Cardiac muscle cell (in vitro differentiated cells and primary cell): ENCODE results near the gene TTLL10. TPM values are rescaled to one million over a fixed set of nuclear protein-coding genes. Genes with fewer than 3 reads are reported as not detected.
A peak's percentile ranks its signal among the peaks of the same experiment; 100 is the strongest.

Experiments used
- DNase-seq, 2 donors: peaks; one replicate each; pipeline versions ENCODE4 v3.0.0 to v3.0.0-alpha.2; 2010 to 2017; ENCODE audit warnings: low read depth in 1 of 2, low spot score in 1 of 2
- H3K27ac ChIP-seq: fragments of 200-600 bp; sonication (generic); 2 replicates; pipeline ENCODE4 v1.5.1; 2016
- H3K27me3 ChIP-seq: fragments of 200-600 bp; sonication (generic); 2 replicates; pipeline ENCODE4 v1.6.0; 2016; ENCODE audit warnings: control low read depth
- H3K36me3 ChIP-seq: fragments of 200-600 bp; sonication (generic); 2 replicates; pipeline ENCODE4 v1.5.1; 2016; ENCODE audit warnings: control low read depth
- H3K4me1 ChIP-seq: fragments of 200-600 bp; sonication (generic); 2 replicates; pipeline ENCODE4 v1.8.1; 2017; ENCODE audit warnings: low read depth, mild to moderate bottlenecking, mixed run types
- H3K4me3 ChIP-seq: fragments of 200-600 bp; sonication (generic); 2 replicates; pipeline ENCODE4 v1.5.1; 2016; ENCODE audit warnings: mild to moderate bottlenecking
- H3K9me3 ChIP-seq: fragments of 200-600 bp; sonication (generic); 2 replicates; pipeline ENCODE4 v1.5.1; 2017; ENCODE audit warnings: low read depth, mild to moderate bottlenecking, control low read depth
- polyA plus RNA-seq: library from polyadenylated mRNA; unstranded; fragments of >200 nt; fragmentation: Nextera tagmentation; extraction: Ambion mirVana; gene quantifications from 2 replicates; pipeline ENCODE4 v1.2.1, GENCODE V29; 2016
- total RNA-seq: library from RNA; depleted of rRNA; stranded (reverse); fragments of >200 nt; gene quantifications from 2 replicates; pipeline ENCODE4 v1.2.3, GENCODE V29; 2016
- TF ChIP-seq, protein P1 (sequence below): IDR thresholded peaks from 2 replicates; pipeline ENCODE4 v1.5.1; 2012; ENCODE audit warnings: low read depth, mild to moderate bottlenecking, low read length

The TTLL10 gene, protein sequence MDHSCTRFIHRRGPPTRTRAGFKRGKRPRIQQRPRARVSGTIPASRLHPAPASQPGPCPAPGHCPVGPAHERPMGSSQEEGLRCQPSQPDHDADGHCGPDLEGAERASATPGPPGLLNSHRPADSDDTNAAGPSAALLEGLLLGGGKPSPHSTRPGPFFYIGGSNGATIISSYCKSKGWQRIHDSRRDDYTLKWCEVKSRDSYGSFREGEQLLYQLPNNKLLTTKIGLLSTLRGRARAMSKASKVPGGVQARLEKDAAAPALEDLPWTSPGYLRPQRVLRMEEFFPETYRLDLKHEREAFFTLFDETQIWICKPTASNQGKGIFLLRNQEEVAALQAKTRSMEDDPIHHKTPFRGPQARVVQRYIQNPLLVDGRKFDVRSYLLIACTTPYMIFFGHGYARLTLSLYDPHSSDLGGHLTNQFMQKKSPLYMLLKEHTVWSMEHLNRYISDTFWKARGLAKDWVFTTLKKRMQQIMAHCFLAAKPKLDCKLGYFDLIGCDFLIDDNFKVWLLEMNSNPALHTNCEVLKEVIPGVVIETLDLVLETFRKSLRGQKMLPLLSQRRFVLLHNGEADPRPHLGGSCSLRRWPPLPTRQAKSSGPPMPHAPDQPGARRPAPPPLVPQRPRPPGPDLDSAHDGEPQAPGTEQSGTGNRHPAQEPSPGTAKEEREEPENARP
- not detected in 2 replicates for total RNA-seq
- 0.31 TPM in 1 of 2 replicates, not detected in the other for polyA plus RNA-seq

DNA sequence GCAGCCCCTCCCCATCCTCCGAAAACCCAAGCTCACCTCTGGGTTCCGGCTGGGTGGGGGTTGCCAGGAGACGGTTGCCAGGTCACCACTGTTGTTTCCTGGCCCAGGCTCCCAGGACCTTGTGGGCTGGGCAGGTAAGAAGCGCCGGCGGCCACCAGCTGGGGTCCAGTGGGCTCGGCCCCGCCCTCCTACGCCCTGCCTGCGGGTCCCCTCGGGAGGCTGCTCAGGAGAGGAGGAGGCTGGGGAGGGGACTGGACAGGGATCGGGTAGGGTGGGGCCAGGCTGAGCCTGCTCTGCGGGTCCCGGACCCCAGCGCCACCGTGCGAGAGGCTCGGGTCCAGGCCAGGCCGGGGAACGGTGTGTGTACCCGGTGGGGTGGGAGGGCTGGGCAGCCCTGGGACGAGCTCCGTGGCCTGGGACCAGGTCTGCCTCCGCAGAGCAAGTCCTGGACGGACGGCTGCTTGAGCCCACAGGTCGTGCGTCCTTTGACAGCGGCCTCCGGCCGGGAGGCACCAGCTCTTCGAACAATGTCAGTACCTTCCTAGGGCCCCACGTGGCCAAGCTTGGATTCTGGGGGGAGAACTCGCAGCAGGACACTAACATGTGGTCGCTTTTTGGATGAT, at the start of gene TTLL10:
TSS of gene TTLL10 (plus strand) at position 88 of the 623 bp plus-strand sequence. CDS start 5,336 bp downstream, outside the sequence.
- no peak within 1 kb of the TSS for H3K4me3 ChIP-seq
- no peaks in the 10 kb centered on the region for H3K36me3 ChIP-seq
- H3K27me3 ChIP-seq: peaks cover 48% of the 10 kb centered on the region
- TF ChIP-seq, protein P1, sequence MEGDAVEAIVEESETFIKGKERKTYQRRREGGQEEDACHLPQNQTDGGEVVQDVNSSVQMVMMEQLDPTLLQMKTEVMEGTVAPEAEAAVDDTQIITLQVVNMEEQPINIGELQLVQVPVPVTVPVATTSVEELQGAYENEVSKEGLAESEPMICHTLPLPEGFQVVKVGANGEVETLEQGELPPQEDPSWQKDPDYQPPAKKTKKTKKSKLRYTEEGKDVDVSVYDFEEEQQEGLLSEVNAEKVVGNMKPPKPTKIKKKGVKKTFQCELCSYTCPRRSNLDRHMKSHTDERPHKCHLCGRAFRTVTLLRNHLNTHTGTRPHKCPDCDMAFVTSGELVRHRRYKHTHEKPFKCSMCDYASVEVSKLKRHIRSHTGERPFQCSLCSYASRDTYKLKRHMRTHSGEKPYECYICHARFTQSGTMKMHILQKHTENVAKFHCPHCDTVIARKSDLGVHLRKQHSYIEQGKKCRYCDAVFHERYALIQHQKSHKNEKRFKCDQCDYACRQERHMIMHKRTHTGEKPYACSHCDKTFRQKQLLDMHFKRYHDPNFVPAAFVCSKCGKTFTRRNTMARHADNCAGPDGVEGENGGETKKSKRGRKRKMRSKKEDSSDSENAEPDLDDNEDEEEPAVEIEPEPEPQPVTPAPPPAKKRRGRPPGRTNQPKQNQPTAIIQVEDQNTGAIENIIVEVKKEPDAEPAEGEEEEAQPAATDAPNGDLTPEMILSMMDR: no peak
- no peaks in the 10 kb centered on the region for H3K4me1 ChIP-seq
- peak in 1 of 2 donors; percentile 11 for DNase-seq
- H3K9me3 ChIP-seq: no peaks in the 10 kb centered on the region
- no peak within 1 kb of the TSS for H3K27ac ChIP-seq

DNA sequence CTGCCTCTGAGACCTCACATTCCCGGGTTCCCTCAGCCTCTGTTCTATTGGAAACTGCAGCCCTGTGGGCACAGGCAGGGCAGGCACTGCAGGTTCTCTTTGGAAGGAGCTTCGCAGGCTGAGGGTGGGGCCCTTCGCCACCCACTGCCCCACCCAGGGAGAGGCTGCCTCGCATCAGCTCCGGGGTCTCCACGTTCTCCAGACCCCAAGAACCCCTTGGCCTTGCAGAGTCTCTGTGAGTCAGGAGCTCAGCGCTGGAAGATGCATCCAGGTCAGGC, 49.2 kb upstream of the TTLL10 start:
- Histone ChIP-seq H3K27me3 (peaks cover 11% of the 10 kb centered on the region), H3K4me3 (no peak overlapping the region), H3K27ac (no peak overlapping the region), H3K9me3 (no peaks in the 10 kb centered on the region), H3K36me3 (no peaks in the 10 kb centered on the region), H3K4me1 (no peaks in the 10 kb centered on the region)
- no peak for DNase-seq
- TF ChIP-seq, protein P1: no peak

GRCh38 chr1:1124786-1125642, 48.7 kb upstream of the TTLL10 start:
- TF ChIP-seq, protein P1: no peak
- Histone ChIP-seq H3K4me1 (no peaks in the 10 kb centered on the region), H3K27me3 (peaks cover 7% of the 10 kb centered on the region), H3K9me3 (no peaks in the 10 kb centered on the region), H3K27ac (no peak overlapping the region), H3K36me3 (no peaks in the 10 kb centered on the region), H3K4me3 (no peak overlapping the region)
- no peak for DNase-seq

GRCh38 chr1:1125945-1126344, 47.7 kb upstream of the TTLL10 start:
- Histone ChIP-seq H3K27ac (no peak overlapping the region), H3K4me1 (no peaks in the 10 kb centered on the region), H3K36me3 (no peaks in the 10 kb centered on the region), H3K27me3 (no peaks in the 10 kb centered on the region), H3K4me3 (no peak overlapping the region), H3K9me3 (no peaks in the 10 kb centered on the region)
- TF ChIP-seq, protein P1: no peak
- DNase-seq: no peak
